H7 (cell line): Measurements from ENCODE around the gene PCDHA2. TPM values are rescaled to one million over a fixed set of nuclear protein-coding genes. Genes with fewer than 3 reads are reported as not detected.
"Not testable (repeated sequence)": the region's sequence is repeated elsewhere in the genome, so short reads cannot be mapped to it uniquely, and the experiment has no call there.

Experiments
- DNase-seq: peaks from one replicate; pipeline ENCODE4 v3.0.0; 2012
- H3K27me3 ChIP-seq: 2 replicates; pipeline ENCODE4 v1.6.0; 2011; ENCODE audit warnings: mild to moderate bottlenecking, low read length; ENCODE audit not compliant: control insufficient read depth, insufficient read depth
- H3K36me3 ChIP-seq: replicated peaks from 2 replicates; pipeline ENCODE4 v1.5.1; 2011; ENCODE audit warnings: low read length; ENCODE audit not compliant: control insufficient read depth, insufficient read depth
- H3K4me3 ChIP-seq: 2 replicates; pipeline ENCODE4 v1.5.1; 2011; ENCODE audit warnings: low read depth, mild to moderate bottlenecking, control low read depth, low read length, moderate library complexity; ENCODE audit not compliant: insufficient read depth
- total RNA-seq: library from RNA; depleted of rRNA; stranded (reverse); fragments of >200 nt; shearing (Covaris generic); gene quantifications from 2 replicates; pipeline ENCODE4 v1.2.3, GENCODE V29; 2014

PCDHA2 gene
- total RNA-seq, 1 experiment from 2014 or later: not detected

DNA sequence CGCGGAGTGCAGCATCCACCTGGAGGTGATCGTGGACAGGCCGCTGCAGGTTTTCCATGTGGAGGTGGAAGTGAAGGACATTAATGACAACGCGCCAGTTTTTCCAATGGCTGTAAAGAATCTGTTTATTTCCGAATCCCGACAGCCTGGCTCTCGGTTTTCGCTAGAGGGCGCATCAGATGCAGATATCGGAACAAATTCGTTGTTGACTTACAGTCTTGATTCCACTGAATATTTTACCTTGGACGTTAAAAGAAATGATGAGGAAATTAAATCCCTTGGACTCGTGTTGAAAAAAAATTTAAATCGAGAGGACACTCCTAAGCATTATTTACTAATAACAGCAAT lies 6.8 kb downstream of the PCDHA2 start:
- Histone ChIP-seq H3K36me3 (no peaks in the 10 kb centered on the region), H3K4me3 (no peak overlapping the region), H3K27me3 (no peaks in the 10 kb centered on the region)
- no peak for DNase-seq

DNA sequence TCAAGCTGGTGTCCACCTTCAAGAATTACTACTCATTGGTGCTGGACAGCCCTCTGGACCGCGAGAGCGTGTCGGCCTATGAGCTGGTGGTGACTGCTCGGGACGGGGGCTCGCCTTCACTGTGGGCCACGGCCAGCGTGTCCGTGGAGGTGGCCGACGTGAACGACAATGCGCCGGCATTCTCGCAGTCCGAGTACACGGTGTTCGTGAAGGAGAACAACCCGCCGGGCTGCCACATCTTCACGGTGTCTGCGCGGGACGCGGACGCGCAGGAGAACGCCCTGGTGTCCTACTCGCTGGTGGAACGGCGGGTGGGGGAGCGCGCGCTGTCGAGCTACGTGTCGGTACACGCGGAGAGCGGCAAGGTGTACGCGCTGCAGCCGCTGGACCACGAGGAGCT lies 7.7 kb downstream of the PCDHA2 start:
- not testable (repeated sequence) for H3K27me3 ChIP-seq, DNase-seq, H3K4me3 ChIP-seq, H3K36me3 ChIP-seq

DNA sequence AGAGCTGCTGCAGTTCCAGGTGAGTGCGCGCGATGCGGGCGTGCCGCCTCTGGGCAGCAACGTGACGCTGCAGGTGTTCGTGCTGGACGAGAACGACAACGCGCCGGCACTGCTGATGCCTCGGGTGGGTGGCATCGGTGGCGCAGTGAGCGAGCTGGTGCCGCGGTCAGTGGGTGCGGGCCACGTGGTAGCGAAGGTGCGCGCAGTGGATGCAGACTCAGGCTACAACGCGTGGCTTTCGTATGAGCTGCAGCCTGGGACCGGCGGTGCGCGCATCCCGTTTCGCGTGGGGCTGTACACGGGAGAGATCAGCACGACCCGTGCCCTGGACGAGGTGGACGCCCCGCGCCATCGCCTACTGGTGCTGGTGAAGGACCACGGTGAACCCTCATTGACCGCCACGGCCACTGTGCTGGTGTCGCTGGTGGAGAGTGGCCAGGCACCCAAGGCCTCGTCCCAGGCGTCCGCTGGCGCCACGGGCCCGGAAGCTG lies 8.2 kb downstream of the PCDHA2 start:
- DNase-seq: no peak
- H3K36me3 ChIP-seq: no peaks in the 10 kb centered on the region
- no peak overlapping the region for H3K4me3 ChIP-seq
- no peaks in the 10 kb centered on the region for H3K27me3 ChIP-seq

DNA sequence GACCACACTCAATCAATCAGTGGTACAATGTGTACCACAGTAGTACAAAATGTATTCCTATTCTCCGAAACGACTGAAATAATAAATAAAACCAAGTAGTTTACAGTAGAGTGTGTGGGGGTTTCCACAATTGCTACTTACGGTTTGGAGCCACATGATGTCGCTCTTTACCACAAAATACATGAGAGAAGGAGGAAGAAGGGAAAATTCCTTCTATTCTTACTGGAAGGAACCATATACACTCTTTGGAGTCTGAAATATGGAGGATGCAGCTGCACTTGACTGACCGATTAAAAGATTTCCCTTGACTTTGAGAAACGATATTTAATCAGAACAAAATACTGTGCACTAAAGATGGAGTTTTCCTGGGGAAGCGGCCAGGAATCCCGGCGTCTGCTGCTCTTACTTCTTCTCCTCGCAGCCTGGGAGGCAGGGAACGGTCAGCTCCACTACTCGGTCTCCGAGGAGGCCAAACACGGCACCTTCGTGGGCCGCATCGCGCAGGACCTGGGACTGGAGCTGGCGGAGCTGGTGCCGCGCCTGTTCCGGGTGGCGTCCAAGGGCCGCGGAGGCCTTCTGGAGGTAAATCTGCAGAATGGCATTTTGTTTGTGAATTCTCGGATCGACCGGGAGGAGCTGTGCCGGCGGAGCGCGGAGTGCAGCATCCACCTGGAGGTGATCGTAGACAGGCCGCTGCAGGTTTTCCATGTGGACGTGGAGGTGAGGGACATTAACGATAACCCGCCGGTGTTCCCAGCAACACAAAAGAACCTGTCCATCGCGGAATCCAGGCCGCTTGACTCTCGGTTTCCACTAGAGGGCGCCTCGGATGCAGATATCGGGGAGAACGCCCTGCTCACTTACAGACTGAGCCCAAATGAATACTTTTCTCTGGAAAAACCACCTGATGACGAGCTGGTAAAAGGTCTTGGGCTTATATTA lies 12.5 kb downstream of the PCDHA2 start, which contains the start of gene PCDHA4:
PCDHA4 (plus strand) TSS at position 235 of the 942 bp plus-strand sequence.
- Histone ChIP-seq H3K4me3 (peak within 1 kb of the TSS; percentile 73), H3K36me3 (no peaks in the 10 kb centered on the region), H3K27me3 (no peaks in the 10 kb centered on the region)
- DNase-seq: peak; percentile 80

DNA sequence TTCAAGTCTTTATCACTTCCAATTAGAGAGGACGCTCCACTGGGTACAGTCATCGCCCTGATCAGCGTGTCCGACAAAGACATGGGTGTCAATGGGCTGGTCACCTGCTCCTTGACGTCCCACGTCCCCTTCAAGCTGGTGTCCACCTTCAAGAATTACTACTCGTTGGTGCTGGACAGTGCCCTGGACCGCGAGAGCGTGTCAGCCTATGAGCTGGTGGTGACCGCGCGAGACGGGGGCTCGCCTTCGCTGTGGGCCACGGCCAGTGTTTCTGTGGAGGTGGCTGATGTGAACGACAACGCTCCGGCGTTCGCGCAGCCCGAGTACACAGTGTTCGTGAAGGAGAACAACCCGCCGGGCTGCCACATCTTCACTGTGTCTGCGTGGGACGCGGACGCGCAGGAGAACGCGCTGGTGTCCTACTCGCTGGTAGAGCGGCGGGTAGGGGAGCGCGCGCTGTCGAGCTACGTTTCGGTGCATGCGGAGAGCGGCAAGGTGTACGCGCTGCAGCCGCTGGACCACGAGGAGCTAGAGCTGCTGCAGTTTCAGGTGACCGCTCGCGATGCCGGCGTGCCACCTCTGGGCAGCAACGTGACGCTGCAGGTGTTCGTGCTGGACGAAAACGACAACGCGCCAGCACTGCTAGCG lies 13.7 kb downstream of the PCDHA2 start:
- not testable (repeated sequence) for H3K36me3 ChIP-seq, DNase-seq, H3K27me3 ChIP-seq, H3K4me3 ChIP-seq

DNA sequence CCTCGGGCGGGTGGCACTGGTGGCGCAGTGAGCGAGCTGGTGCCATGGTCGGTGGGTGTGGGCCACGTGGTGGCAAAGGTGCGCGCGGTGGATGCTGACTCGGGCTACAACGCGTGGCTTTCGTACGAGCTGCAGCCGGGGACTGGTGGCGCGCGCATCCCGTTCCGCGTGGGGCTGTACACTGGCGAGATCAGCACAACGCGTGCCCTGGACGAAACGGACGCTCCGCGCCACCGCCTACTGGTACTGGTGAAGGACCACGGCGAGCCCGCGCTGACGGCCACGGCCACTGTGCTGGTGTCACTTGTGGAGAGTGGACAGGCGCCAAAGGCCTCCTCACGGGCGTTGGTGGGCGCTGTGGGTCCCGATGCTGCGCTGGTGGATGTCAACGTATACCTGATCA lies 14.2 kb downstream of the PCDHA2 start:
- H3K36me3 ChIP-seq: no peaks in the 10 kb centered on the region

DNA sequence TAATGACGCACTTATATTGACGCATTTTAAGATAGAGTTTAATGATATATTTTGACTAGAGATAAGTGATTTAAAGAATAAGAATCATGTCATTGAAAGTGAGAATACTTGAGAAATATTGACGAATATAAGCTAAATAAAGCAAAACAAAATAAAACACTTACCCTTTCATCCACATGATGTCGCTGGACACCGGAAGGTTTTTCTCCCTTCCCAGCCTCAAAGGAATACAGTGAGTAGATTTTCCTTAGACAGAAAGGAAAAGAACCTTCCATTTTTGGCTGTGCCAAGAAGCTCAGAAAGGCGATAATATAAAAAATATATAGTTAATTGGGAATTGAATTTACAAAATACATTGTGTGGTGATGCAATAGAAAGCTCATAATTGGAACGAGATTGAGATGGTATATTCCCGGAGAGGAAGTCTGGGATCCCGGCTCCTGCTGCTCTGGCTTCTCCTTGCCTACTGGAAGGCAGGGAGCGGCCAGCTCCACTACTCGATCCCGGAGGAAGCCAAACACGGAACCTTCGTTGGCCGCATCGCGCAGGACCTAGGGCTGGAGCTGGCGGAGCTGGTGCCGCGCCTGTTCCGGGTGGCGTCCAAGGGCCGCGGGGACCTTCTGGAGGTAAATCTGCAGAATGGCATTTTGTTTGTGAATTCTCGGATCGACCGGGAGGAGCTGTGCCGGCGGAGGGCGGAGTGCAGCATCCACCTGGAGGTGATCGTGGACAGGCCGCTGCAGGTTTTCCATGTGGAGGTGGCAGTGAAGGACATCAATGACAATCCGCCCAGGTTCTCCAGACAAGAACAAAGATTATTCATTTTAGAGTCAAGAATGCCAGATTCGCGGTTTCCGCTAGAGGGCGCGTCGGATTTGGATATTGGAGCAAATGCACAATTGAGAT lies 27.0 kb downstream of the PCDHA2 start, which contains the start of gene PCDHA5:
PCDHA5 (plus strand) TSS at position 239 of the 906 bp plus-strand sequence.
- H3K4me3 ChIP-seq: no peak within 1 kb of the TSS

More for the DNA sequence above, 14.2 kb downstream of the PCDHA2 start:
- H3K4me3 ChIP-seq: no peak overlapping the region
- H3K27me3 ChIP-seq: no peaks in the 10 kb centered on the region
- DNase-seq: no peak

DNA sequence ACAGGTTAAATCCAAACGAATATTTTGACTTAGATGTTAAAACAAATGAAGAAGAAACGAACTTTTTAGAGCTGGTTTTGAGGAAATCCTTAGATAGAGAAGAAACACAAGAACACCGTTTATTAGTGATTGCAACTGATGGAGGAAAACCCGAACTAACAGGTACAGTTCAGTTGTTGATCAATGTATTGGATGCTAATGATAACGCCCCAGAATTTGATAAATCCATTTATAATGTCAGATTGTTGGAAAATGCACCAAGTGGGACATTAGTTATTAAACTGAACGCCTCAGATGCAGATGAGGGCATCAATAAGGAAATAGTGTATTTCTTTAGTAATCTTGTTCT lies 27.6 kb downstream of the PCDHA2 start:
- Histone ChIP-seq H3K27me3 (no peaks in the 10 kb centered on the region), H3K36me3 (no peaks in the 10 kb centered on the region), H3K4me3 (no peak overlapping the region)
- DNase-seq: no peak

More for the DNA sequence above, 27.0 kb downstream of the PCDHA2 start, which contains the start of gene PCDHA5:
- DNase-seq: no peak
- Histone ChIP-seq H3K27me3 (no peaks in the 10 kb centered on the region), H3K36me3 (no peaks in the 10 kb centered on the region)

DNA sequence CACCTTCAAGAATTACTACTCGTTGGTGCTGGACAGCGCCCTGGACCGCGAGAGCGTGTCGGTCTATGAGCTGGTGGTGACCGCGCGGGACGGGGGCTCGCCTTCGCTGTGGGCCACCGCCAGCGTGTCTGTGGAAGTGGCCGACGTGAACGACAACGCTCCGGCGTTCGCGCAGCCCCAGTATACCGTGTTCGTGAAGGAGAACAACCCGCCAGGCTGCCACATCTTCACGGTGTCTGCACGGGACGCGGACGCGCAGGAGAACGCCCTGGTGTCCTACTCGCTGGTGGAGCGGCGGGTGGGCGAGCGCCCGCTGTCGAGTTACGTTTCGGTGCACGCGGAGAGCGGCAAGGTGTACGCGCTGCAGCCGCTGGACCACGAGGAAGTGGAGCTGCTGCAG lies 28.3 kb downstream of the PCDHA2 start:
- not testable (repeated sequence) for H3K27me3 ChIP-seq, DNase-seq, H3K36me3 ChIP-seq, H3K4me3 ChIP-seq

DNA sequence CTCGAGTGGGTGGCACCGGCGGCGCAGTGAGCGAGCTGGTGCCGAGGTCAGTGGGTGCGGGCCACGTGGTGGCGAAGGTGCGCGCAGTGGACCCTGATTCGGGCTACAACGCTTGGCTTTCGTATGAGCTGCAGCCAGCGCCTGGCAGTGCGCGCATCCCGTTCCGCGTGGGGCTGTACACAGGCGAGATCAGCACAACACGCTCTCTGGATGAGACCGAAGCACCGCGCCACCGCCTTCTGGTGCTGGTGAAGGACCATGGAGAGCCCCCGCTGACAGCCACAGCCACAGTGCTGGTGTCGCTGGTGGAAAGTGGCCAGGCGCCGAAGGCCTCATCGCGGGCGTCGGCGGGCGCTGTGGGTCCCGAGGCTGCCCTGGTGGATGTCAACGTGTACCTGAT lies 28.8 kb downstream of the PCDHA2 start:
- no peak for DNase-seq
- Histone ChIP-seq H3K4me3 (no peak overlapping the region), H3K27me3 (no peaks in the 10 kb centered on the region), H3K36me3 (no peaks in the 10 kb centered on the region)

DNA sequence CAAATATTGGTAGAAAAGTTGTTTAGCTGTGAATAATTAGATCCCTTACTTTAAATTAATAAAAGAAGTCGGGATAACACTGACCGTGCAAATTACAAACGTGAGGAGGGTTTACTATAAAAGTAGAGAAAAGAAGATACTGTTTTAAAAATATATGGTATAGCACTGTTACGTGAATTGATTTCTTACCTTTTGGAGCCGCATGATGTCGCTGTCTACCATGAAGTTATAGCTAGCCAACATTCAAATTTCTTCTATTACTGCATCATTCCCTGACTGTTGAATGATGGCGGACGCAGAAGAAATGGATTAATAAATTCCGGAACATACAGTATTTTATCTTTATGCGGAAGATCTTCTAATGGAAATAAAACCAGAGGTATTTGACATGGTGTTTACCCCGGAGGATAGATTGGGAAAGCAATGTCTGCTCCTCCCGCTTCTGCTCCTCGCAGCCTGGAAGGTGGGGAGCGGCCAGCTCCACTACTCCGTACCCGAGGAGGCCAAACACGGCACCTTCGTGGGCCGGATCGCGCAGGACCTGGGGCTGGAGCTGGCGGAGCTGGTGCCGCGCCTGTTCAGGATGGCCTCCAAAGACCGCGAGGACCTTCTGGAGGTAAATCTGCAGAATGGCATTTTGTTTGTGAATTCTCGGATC lies 33.2 kb downstream of the PCDHA2 start, which contains the start of gene PCDHA6:
PCDHA6 (plus strand) TSS at position 257 of the 658 bp plus-strand sequence; CDS start at position 389, 132 bp downstream.
- no peak for DNase-seq
- Histone ChIP-seq H3K27me3 (no peaks in the 10 kb centered on the region), H3K4me3 (no peak within 1 kb of the TSS), H3K36me3 (no peaks in the 10 kb centered on the region)

DNA sequence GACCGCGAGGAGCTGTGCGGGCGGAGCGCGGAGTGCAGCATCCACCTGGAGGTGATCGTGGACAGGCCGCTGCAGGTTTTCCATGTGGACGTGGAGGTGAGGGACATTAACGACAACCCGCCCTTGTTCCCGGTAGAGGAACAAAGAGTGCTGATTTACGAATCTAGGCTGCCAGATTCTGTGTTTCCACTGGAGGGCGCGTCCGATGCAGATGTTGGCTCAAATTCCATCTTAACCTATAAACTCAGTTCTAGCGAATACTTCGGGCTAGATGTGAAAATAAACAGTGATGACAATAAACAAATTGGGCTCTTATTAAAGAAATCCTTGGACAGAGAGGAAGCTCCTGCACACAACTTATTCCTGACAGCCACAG lies 33.7 kb downstream of the PCDHA2 start:
- no peak for DNase-seq
- H3K4me3 ChIP-seq: no peak overlapping the region
- no peaks in the 10 kb centered on the region for H3K27me3 ChIP-seq
- no peaks in the 10 kb centered on the region for H3K36me3 ChIP-seq

DNA sequence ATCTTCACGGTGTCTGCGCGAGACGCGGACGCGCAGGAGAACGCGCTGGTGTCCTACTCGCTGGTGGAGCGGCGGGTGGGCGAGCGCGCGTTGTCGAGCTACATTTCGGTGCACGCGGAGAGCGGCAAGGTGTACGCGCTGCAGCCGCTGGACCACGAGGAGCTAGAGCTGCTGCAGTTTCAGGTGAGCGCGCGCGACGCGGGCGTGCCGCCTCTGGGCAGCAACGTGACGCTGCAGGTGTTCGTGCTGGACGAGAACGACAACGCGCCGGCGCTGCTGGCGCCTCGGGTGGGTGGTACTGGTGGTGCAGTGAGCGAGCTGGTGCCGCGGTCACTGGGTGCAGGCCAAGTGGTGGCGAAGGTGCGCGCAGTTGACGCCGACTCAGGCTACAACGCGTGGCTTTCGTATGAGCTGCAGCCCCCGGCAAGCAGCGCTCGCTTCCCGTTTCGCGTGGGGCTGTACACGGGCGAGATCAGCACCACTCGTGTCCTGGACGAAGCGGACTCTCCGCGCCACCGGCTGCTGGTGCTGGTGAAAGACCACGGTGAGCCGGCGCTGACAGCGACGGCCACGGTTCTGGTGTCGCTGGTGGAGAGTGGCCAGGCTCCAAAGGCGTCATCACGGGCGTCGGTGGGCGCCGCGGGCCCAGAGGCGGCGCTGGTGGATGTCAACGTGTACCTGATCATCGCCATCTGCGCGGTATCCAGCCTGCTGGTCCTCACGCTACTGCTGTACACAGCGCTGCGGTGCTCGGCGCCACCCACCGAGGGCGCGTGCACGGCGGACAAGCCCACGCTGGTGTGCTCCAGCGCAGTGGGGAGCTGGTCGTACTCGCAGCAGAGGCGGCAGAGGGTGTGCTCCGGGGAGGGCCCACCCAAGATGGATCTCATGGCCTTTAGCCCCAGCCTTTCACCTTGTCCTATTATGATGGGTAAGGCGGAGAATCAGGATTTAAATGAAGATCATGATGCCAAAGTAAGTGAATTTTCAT lies 35.2 kb downstream of the PCDHA2 start:
- DNase-seq, H3K36me3 ChIP-seq, H3K27me3 ChIP-seq, H3K4me3 ChIP-seq: not testable (repeated sequence)
